CD4-positive, alpha-beta T cell (primary cell): ENCODE results near the gene HSP90AB1. TPM values are rescaled to one million over a fixed set of nuclear protein-coding genes. Genes with fewer than 3 reads are reported as not detected.
A peak's percentile ranks its signal among the peaks of the same experiment; 100 is the strongest.

Experiments
- ATAC-seq: fragments of 200-7000 bp; cut with Tn5 transposase; one replicate; pipeline ENCODE4 v1.10.0; 2022; ENCODE audit warnings: mild to moderate bottlenecking; ENCODE audit not compliant: poor library complexity
- CTCF ChIA-PET: fragments of 350-600 bp; sonication (Branson Sonifier 250); formaldehyde crosslinking; loops from one replicate; lab custom pipeline; 2021; ENCODE audit warnings: antibody characterized with exemption, inconsistent platforms; lab: Charles Lee
- POLR2A ChIA-PET: fragments of 350-600 bp; sonication (Branson Sonifier 250); formaldehyde crosslinking; loops from one replicate; lab custom pipeline; 2021; ENCODE audit warnings: antibody characterized with exemption, inconsistent platforms; lab: Charles Lee
- DNase-seq, 14 experiments: peaks; one replicate each; pipeline ENCODE4 v3.0.0-alpha.2; 2013 to 2020; ENCODE audit warnings: mixed read lengths in 2 of 14
- H3K27ac ChIP-seq, 2 donors: one replicate each; pipeline versions ENCODE4 v1.5.1 to v1.7.0; 2013; ENCODE audit warnings: low read length in 2 of 2, low read depth in 1 of 2, mild to moderate bottlenecking in 1 of 2
- H3K27me3 ChIP-seq, 2 experiments: 1 replicate in 1 of 2; 2 replicates in 1 of 2; pipeline versions ENCODE4 v1.6.1 to v1.7.0; 2013; ENCODE audit warnings: low read length in 2 of 2, control low read depth in 1 of 2, mild to moderate bottlenecking in 1 of 2, moderate library complexity in 1 of 2; ENCODE audit not compliant: insufficient read depth in 2 of 2, control insufficient read depth in 1 of 2
- H3K36me3 ChIP-seq: one replicate; pipeline ENCODE4 v1.6.1; 2013; ENCODE audit warnings: low read length, control low read depth; ENCODE audit not compliant: insufficient read depth
- H3K4me1 ChIP-seq: one replicate; pipeline ENCODE4 v1.6.1; 2013; ENCODE audit warnings: low read length, control low read depth; ENCODE audit not compliant: insufficient read depth
- H3K4me3 ChIP-seq: one replicate; pipeline ENCODE4 v1.5.1; 2013; ENCODE audit warnings: mild to moderate bottlenecking, low read length, moderate library complexity
- H3K9me3 ChIP-seq, 2 experiments: 1 replicate in 1 of 2; 2 replicates in 1 of 2; pipeline versions ENCODE4 v1.6.1 to v1.7.0; 2013; ENCODE audit warnings: low read length in 2 of 2, mild to moderate bottlenecking in 2 of 2, control low read depth in 1 of 2, moderate library complexity in 1 of 2; ENCODE audit not compliant: control insufficient read depth in 1 of 2, insufficient read depth in 1 of 2
- H3K27ac Mint-ChIP-seq: one replicate; pipeline ENCODE4 v1.8.0; 2020; ENCODE audit warnings: mixed read lengths
- H3K27me3 Mint-ChIP-seq: one replicate; pipeline ENCODE4 v1.8.0; 2021; ENCODE audit warnings: mixed read lengths
- H3K36me3 Mint-ChIP-seq: one replicate; pipeline ENCODE4 v1.8.0; 2021; ENCODE audit warnings: low read depth, mixed read lengths
- H3K4me1 Mint-ChIP-seq: one replicate; pipeline ENCODE4 v1.8.0; 2021; ENCODE audit warnings: low read depth, mixed read lengths
- H3K4me3 Mint-ChIP-seq: one replicate; pipeline ENCODE4 v1.8.0; 2020; ENCODE audit warnings: mild to moderate bottlenecking, mixed read lengths
- H3K9me3 Mint-ChIP-seq: one replicate; pipeline ENCODE4 v1.8.0; 2020; ENCODE audit warnings: mixed read lengths
- intact Hi-C, 2 experiments: fragments of 100-400 bp; cut with DNase I in 1 of 2; cut with micrococcal nuclease in 1 of 2; formaldehyde crosslinking; loops; one replicate each; pipeline versions ENCODE4 v1.15.1 to v1.9.0; 2023 to 2025; cut with DNase I, micrococcal nuclease
- total RNA-seq, 174 experiments: library from RNA in 2 of 174; stranded (reverse) in 2 of 174; gene quantifications; one replicate each; pipeline ENCODE4 v1.2.3 and lab custom pipeline; 2021 to 2026
- TF ChIP-seq, protein P1 (sequence below): fragments of 200-600 bp; IDR thresholded peaks from one replicate; pipeline ENCODE4 v1.8.0; 2022; ENCODE audit warnings: antibody characterized with exemption, mild to moderate bottlenecking

Gene HSP90AB1
- total RNA-seq, 2 experiments from 2014 or later: 401 to 405 TPM

DNA sequence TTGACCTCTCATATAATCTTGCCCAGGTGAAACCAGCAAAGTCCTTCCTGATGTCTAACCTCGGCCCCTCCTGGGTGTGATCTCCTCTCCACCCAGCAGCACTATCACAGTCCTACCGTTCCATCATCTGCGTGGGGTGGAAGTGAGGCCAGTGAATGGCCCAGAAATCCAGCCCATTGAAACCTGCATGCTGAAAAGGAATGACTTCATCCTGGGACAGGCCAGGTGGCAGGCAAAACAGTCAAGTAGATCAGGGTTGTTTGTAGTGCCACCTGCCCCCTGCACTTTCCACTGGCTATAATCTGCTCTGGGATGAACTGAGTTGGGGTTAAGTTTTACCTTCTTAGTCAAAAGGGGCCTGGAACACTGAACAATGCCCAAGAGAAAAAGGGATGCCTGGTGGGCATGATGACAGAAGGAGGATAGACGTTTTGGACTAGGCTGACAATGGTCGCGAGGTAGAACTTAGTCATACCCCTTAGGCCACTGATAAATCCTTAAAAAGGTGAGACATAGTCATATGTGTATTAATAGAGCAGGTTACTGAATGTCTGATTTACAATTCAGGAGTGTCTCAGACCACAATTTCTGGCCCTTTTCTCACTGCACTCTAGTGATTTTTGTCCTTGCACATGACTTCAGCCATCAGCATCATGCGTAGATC lies 8.1 kb upstream of the HSP90AB1 start:
- TF ChIP-seq, protein P1, sequence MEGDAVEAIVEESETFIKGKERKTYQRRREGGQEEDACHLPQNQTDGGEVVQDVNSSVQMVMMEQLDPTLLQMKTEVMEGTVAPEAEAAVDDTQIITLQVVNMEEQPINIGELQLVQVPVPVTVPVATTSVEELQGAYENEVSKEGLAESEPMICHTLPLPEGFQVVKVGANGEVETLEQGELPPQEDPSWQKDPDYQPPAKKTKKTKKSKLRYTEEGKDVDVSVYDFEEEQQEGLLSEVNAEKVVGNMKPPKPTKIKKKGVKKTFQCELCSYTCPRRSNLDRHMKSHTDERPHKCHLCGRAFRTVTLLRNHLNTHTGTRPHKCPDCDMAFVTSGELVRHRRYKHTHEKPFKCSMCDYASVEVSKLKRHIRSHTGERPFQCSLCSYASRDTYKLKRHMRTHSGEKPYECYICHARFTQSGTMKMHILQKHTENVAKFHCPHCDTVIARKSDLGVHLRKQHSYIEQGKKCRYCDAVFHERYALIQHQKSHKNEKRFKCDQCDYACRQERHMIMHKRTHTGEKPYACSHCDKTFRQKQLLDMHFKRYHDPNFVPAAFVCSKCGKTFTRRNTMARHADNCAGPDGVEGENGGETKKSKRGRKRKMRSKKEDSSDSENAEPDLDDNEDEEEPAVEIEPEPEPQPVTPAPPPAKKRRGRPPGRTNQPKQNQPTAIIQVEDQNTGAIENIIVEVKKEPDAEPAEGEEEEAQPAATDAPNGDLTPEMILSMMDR: no peak
- Mint-ChIP-seq H3K9me3 (no peaks in the 10 kb centered on the region), H3K27me3 (no peaks in the 10 kb centered on the region), H3K27ac (peak overlapping the region; percentile 86), H3K36me3 (no peaks in the 10 kb centered on the region), H3K4me3 (peak overlapping the region; percentile 90), H3K4me1 (peaks cover 8% of the 10 kb centered on the region)
- CTCF ChIA-PET: interaction anchor here (1.8 to 2.1 kb wide), 2 partner anchors 8 to 15 kb away, joined by 7 to 13 read pairs; partner anchors contain the start of genes HSP90AB1 and SLC29A1
- DNase-seq (no peak), ATAC-seq (no peak)
- intact Hi-C loops: loop anchor here (1.0 to 5.0 kb wide), 4 partner anchors 18 to 143 kb away; no protein-coding TSS in a partner anchor
- POLR2A ChIA-PET: interaction anchor here (4.4 kb wide), 1 partner anchor 8 kb away, joined by 65 read pairs; the partner anchor contains the start of gene HSP90AB1
- H3K4me3 ChIP-seq: no peak overlapping the region
- no peak overlapping the region for H3K27ac ChIP-seq
- H3K9me3 ChIP-seq: no peaks in the 10 kb centered on the region
- H3K4me1 ChIP-seq: peaks cover 15% of the 10 kb centered on the region
- H3K36me3 ChIP-seq: no peaks in the 10 kb centered on the region
- no peaks in the 10 kb centered on the region for H3K27me3 ChIP-seq

DNA sequence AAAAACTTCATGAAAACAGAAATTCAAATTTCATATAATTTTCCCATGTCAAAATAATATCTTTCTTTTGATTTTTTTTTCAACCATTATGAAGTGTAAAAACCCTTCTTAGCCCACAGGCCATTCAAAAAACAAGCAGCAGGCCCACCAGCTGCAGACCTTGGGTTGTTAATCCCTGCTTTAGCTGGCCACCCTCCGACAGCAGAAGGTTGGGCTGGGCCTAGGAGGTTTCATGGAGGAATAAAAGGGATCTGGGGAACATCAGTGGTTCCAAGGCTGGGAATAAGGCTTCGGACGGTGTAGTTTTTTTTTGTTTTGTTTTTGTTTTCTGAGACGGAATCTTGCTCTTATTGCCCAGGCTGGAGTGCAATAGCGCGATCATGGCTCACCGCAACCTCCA lies 3.6 kb upstream of the HSP90AB1 start:
- Histone ChIP-seq H3K9me3 (no peaks in the 10 kb centered on the region), H3K4me3 (no peak overlapping the region), H3K27ac (no peak overlapping the region), H3K27me3 (no peaks in the 10 kb centered on the region), H3K36me3 (peaks cover 2% of the 10 kb centered on the region), H3K4me1 (peaks cover 22% of the 10 kb centered on the region)
- H3K4me1 Mint-ChIP-seq: peaks cover 19% of the 10 kb centered on the region
- H3K9me3 Mint-ChIP-seq: no peaks in the 10 kb centered on the region
- peaks cover 5% of the 10 kb centered on the region for H3K27me3 Mint-ChIP-seq
- CTCF ChIA-PET: no interaction called here
- POLR2A ChIA-PET: no interaction called here
- peaks cover 24% of the 10 kb centered on the region for H3K36me3 Mint-ChIP-seq
- H3K4me3 Mint-ChIP-seq: peak overlapping the region; percentile 48
- ATAC-seq (no peak), DNase-seq (no peak)
- intact Hi-C loops: no loop called here
- TF ChIP-seq, protein P1: no peak
- no peak overlapping the region for H3K27ac Mint-ChIP-seq

DNA sequence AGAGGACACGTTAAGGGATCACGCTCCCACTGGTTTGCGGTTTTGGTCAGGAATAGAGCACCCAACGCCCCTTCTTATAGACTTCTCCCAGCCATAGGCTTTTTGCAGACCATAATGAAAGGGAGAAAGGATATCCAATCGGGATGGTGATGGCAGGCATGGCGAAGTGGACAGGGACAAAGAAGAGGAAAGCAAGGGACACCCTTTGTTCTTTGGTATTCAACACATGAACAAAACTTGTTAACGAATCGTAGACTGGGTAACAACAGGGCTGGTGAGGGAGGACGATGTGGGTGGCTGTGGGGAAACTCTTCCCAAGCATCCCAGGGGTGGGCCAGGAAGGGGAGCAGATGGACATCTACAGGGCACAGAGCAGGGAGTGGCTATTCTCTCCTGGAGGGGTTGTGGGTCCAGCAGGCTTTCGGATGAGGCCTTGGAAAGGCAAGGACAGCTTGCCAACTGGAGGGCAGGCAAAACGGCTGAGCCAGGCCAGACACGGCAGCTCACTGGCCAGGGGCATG lies 1.4 kb upstream of the HSP90AB1 start:
- H3K9me3 Mint-ChIP-seq: no peaks in the 10 kb centered on the region

More for the DNA sequence above, 1.4 kb upstream of the HSP90AB1 start:
- TF ChIP-seq, protein P1: no peak
- Mint-ChIP-seq H3K27me3 (peaks cover 5% of the 10 kb centered on the region), H3K27ac (peak overlapping the region; percentile 93), H3K36me3 (peaks cover 45% of the 10 kb centered on the region), H3K4me1 (peaks cover 40% of the 10 kb centered on the region), H3K4me3 (peak overlapping the region; percentile 96)
- Histone ChIP-seq H3K9me3 (no peaks in the 10 kb centered on the region), H3K27me3 (no peaks in the 10 kb centered on the region), H3K4me1 (peaks cover 37% of the 10 kb centered on the region), H3K4me3 (peak overlapping the region; percentile 70), H3K27ac (peak overlapping the region in 1 of 2 donors; percentile 27), H3K36me3 (peaks cover 23% of the 10 kb centered on the region)
- ATAC-seq (no peak), DNase-seq (no peak)
- ChIA-PET CTCF (interaction anchor here (0.8 to 4.1 kb wide), 5 partner anchors 8 to 25 kb away, joined by 3 to 13 read pairs (median 4); partner anchors contain the start of gene SLC35B2), POLR2A (interaction anchor here (0.8 to 4.6 kb wide), 5 partner anchors 9 to 22 kb away, joined by 5 to 135 read pairs (median 62); partner anchors contain the start of genes SLC29A1 and SLC35B2)
- intact Hi-C loops: no loop called here
